Transverse colon (tissue), 4 donors: ENCODE measurements around the gene LAPTM4A. TPM values are rescaled to one million over a fixed set of nuclear protein-coding genes. Genes with fewer than 3 reads are reported as not detected.

Experiments used
- DNase-seq: peaks from one replicate; pipeline ENCODE4 v3.0.0-alpha.2; 2019
- H3K27ac ChIP-seq, 4 donors: fragments of 200-600 bp; sonication (generic); 2 replicates each; pipeline ENCODE4 v1.5.1; 2016 to 2018; ENCODE audit warnings: inconsistent platforms in 4 of 4
- H3K27me3 ChIP-seq: fragments of 200-600 bp; sonication (generic); 2 replicates; pipeline ENCODE4 v1.5.1; 2017; ENCODE audit warnings: inconsistent platforms
- H3K36me3 ChIP-seq, 4 donors: fragments of 200-600 bp; sonication (generic); 2 replicates each; pipeline ENCODE4 v1.5.1; 2017 to 2019; ENCODE audit warnings: inconsistent platforms in 4 of 4
- H3K4me1 ChIP-seq, 4 donors: fragments of 200-600 bp; sonication (generic); 2 replicates each; pipeline ENCODE4 v1.5.1; 2017 to 2020; ENCODE audit warnings: inconsistent platforms in 4 of 4
- H3K4me3 ChIP-seq, 4 donors: fragments of 200-600 bp; sonication (generic); 1 replicate in 1 of 4; 2 replicates in 3 of 4; pipeline versions ENCODE4 v1.5.1 to v1.6.1; 2017 to 2019; ENCODE audit warnings: inconsistent platforms in 4 of 4
- H3K9me3 ChIP-seq, 2 donors: fragments of 200-600 bp; sonication (generic); 2 replicates each; pipeline ENCODE4 v1.5.1; 2017 to 2019; ENCODE audit warnings: inconsistent platforms in 2 of 2
- CTCF ChIP-seq, 5 experiments: fragments of 200-600 bp in 3 of 5; fragments of 450-650 bp in 2 of 5; sonication (generic) in 3 of 5; IDR thresholded peaks; 1 replicate in 2 of 5; 2 replicates in 3 of 5; pipeline ENCODE4 v1.5.1; 2016 to 2017; ENCODE audit warnings: antibody characterized with exemption in 5 of 5, inconsistent platforms in 3 of 5, mild to moderate bottlenecking in 2 of 5, moderate library complexity in 1 of 5
- EP300 ChIP-seq: sonication (generic); formaldehyde crosslinking; IDR thresholded peaks from one replicate; pipeline ENCODE4 v1.6.1; 2017; ENCODE audit warnings: antibody characterized with exemption, low read depth
- POLR2A ChIP-seq: fragments of 450-650 bp; IDR thresholded peaks from one replicate; pipeline ENCODE4 v1.6.1; 2016; ENCODE audit warnings: antibody characterized with exemption, mild to moderate bottlenecking, moderate library complexity
- POLR2AphosphoS5 ChIP-seq, 3 donors: sonication (generic); formaldehyde crosslinking; IDR thresholded peaks; one replicate each; pipeline ENCODE4 v1.6.1; 2016; ENCODE audit warnings: antibody characterized with exemption in 3 of 3
- WGBS, 2 donors: methylation state at CpG; one replicate each; pipeline ENCODE4 v1.1.5; 2018; ENCODE audit warnings: low coverage in 1 of 2; 5-methylcytosine and 5-hydroxymethylcytosine counted together
- in situ Hi-C, 4 donors: fragments of 200-750 bp; cut with MboI; loops; one replicate each; pipeline versions ENCODE4 v1.15.0 to v1.15.1; 2017; ENCODE audit warnings: low sequenced_read_pairs in 3 of 4, low pct_ligation_motif_present in 1 of 4, low pct_unique_long_range_greater_than_20kb in 1 of 4
- intact Hi-C: fragments of 100-400 bp; cut with DNase I; formaldehyde crosslinking; loops from one replicate; pipeline ENCODE4 v1.15.1; 2023; ENCODE audit warnings: low total_unique reads
- total RNA-seq, 4 donors: library from RNA; depleted of rRNA; stranded (reverse); fragments of >200 nt; gene quantifications; one replicate each; pipeline ENCODE4 v1.1.0, GENCODE V29; 2016

Gene LAPTM4A
- total RNA-seq, 4 donors from 2014 or later = 19.3 to 122 (median 75.3) TPM

- Histone ChIP-seq H3K9me3 (no peaks in the 10 kb centered on the region), H3K27me3 (no peaks in the 10 kb centered on the region), H3K36me3 (no peaks in the 10 kb centered on the region), H3K4me1 (no peaks in the 10 kb centered on the region), H3K27ac (no peak overlapping the region), H3K4me3 (no peak overlapping the region)
- in situ Hi-C loops (no loop called here), intact Hi-C loops (no loop called here)
- WGBS, 2 donors = 56 to 61% methylated on average over 2 of the region's 2 CpGs
- no peak for DNase-seq
- TF ChIP-seq POLR2AphosphoS5 (IDR thresholded peaks at IDR 0.05) (no peak), POLR2A (no peak), CTCF (IDR thresholded peaks at IDR 0.05) (no peak), EP300 (no peak)
These were observed 50.0 kb downstream of the LAPTM4A start for GRCh38 chr2:20001361-20001863.

GRCh38 chr2:19993731-19994130, 57.7 kb downstream of the LAPTM4A start:
- no peak for DNase-seq
- no peaks in the 10 kb centered on the region for H3K9me3 ChIP-seq
- TF ChIP-seq POLR2AphosphoS5 (IDR thresholded peaks at IDR 0.05) (no peak), POLR2A (no peak), EP300 (no peak), CTCF (IDR thresholded peaks at IDR 0.05) (no peak)
- H3K27ac ChIP-seq = no peak overlapping the region
- intact Hi-C loops (no loop called here), in situ Hi-C loops (no loop called here)
- no peak overlapping the region for H3K4me3 ChIP-seq
- H3K36me3 ChIP-seq = no peaks in the 10 kb centered on the region
- H3K27me3 ChIP-seq = peaks cover 13% of the 10 kb centered on the region
- H3K4me1 ChIP-seq = peaks cover 0 to 15% (median 7%) of the 10 kb centered on the region in 4 donors

- no peaks in the 10 kb centered on the region for H3K36me3 ChIP-seq
- WGBS, 2 donors = 76 to 79% methylated on average over 1 of the region's 1 CpG
- no peak overlapping the region for H3K4me3 ChIP-seq
- no peak overlapping the region for H3K27ac ChIP-seq
- in situ Hi-C loops = no loop called here
- H3K27me3 ChIP-seq = peaks cover 13% of the 10 kb centered on the region
- intact Hi-C loops = no loop called here
- DNase-seq = no peak
- TF ChIP-seq EP300 (no peak), CTCF (IDR thresholded peaks at IDR 0.05) (no peak), POLR2A (no peak), POLR2AphosphoS5 (IDR thresholded peaks at IDR 0.05) (no peak)
- peaks cover 0 to 18% (median 9%) of the 10 kb centered on the region in 4 donors for H3K4me1 ChIP-seq
- H3K9me3 ChIP-seq = no peaks in the 10 kb centered on the region
These were observed 59.5 kb downstream of the LAPTM4A start for GRCh38 chr2:19991895-19992294.

- H3K4me1 ChIP-seq = peaks cover 0 to 18% (median 9%) of the 10 kb centered on the region in 4 donors
- H3K36me3 ChIP-seq = no peaks in the 10 kb centered on the region
- TF ChIP-seq POLR2AphosphoS5 (IDR thresholded peaks at IDR 0.05) (no peak), CTCF (IDR thresholded peaks at IDR 0.05) (no peak), POLR2A (no peak), EP300 (no peak)
- 17 to 24% methylated on average over 6 to 10 of the region's 10 CpGs for WGBS, 2 donors
- H3K27me3 ChIP-seq = peaks cover 13% of the 10 kb centered on the region
- in situ Hi-C loops = no loop called here
- H3K9me3 ChIP-seq = no peaks in the 10 kb centered on the region
- peak overlapping the region; percentile 57 to 72 (median 66) for H3K4me3 ChIP-seq
- DNase-seq = no peak
- H3K27ac ChIP-seq = peak overlapping the region; percentile 52 to 79 (median 68)
- intact Hi-C loops = no loop called here
These were observed 61.1 kb downstream of the LAPTM4A start for GRCh38 chr2:19990416-19990728.
